HG03196 (cell line): ENCODE measurements around the gene PBX1.
"Not testable (repeated sequence)": the region's sequence is repeated elsewhere in the genome, so short reads cannot be mapped to it uniquely, and the experiment has no call there.

Source experiments
- ATAC-seq: cut with Tn5 transposase; IDR thresholded peaks from one replicate; pipeline ENCODE4 v1.9.1; 2021; ENCODE audit not compliant: unreplicated experiment

The PBX1 gene

GRCh38 chr1:164558461-164559341 lies at the start of gene PBX1:
Gene PBX1 (plus strand): TSS chr1:164559184.
- ATAC-seq: peak; percentile 100

DNA sequence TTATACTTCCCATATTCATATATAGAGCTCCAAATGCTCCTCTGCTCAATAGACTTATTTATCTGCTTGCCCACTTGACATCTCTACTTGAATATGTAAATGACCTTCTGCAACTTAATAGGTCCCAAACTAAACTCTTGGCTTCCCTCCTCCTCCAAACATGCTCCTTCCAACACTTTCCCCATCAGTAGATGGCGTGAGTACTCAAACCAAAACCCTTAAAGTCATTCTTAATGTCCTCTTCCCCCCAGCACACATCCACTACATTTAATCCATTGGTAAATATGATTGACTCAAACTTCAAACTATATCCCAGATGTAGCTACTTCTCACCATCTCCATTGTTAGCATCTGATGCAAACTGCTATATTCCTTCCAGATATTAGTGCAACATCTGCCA lies 48.5 kb upstream of the PBX1 start:
- ATAC-seq: no peak

DNA sequence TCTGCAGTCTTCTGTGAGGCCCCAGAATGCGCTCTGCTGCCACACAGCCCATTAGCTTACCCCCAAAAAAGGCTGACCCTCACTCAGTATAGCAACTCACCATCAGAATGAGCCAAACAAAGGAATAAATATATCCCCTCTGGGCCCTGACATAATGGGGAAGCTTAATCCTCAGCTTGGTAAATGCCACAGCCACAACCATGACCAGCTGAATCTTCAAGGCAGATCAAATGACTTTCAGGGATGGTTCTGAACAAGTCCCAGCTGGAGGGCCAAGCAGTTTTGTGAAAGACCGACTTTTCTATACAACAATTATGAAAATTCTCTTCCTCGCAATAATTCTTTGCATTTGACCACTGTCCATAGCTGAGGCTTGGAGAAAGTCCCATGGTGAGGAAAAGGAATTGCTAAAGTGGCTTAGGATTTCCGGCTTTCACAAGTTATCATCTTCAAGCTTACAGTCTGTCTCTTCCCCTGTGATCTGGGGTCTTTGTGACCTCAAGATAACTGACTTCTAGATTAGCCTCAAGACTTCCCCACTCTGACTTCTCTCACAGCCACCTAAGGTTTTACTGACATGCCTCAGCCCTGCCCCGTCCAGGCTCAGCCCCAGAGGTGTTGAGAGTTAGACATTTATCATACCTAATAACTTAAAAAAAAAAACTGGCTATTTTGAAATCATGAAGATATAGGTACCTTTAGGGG lies 47.8 kb upstream of the PBX1 start:
- no peak for ATAC-seq

DNA sequence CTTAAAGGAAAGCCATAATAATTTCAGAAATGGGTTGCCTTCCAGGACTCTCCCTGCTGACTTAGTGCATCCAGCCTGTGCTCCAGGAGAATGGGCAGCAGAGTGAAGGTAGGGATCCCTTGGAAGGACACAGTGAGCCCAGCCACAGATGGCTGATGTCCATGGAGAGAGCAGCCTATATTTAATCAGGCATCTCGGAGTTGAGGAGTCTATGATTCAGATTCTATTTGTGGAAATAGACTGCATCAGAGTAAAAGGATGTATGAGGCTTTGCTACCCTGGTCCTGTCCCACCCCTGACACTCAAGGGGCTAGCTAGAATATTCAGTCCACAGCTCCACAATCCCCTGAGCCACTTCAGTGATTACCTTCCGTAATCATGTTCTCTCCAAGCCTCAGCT lies 43.8 kb upstream of the PBX1 start:
- ATAC-seq: no peak

- no peak for ATAC-seq
These were observed 43.2 kb upstream of the PBX1 start for GRCh38 chr1:164515711-164516331.

GRCh38 chr1:164516591-164516990 lies 42.4 kb upstream of the PBX1 start:
- ATAC-seq: no peak

DNA sequence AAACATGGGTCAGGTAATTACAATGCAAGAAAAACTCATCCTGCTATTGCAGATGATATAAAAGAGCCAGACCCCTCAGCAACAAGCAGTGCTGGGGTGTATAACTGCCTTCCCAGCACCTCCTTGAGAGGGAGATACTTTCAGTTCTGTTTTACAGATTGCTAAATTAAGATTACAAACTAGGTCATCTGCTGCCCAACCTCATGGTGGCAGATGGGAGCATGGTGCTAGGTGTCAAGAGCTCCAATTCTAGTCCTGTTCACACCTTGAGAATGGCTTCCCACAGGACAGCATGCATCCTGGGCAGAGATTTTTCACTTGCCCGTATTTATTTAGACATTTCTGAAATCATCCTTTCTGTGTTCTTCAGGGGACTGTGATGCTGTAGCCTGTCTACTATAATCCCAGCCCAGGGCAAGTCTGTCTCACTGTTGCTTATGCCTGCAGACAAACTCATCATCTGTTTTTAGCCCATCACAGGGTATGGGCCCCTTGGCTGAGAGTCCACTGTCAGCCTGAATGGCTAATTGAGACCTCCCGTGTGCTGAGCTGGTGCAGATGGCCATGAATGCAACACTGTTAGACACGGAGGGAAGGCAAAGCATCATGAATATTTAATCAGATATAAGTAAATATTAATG lies 40.2 kb upstream of the PBX1 start:
- ATAC-seq: no peak

DNA sequence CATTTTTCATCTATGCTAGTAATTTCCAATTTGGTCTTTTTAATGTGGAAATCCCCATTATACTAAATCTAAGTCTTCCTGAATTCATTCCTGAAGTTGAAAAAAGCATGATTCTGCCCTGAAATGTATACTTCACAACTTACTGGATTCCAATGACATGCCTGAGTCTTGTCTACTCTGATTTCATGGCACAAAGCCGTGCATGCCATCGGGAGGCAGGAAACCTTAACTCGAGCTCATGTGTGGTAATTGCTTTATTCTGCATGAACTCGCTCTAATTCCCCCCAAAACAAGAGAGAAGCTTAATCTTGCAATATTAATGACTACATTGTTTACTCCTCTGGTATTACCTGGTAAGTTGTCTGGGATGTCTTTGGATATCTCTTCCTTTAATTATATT lies 39.6 kb upstream of the PBX1 start:
- no peak for ATAC-seq

DNA sequence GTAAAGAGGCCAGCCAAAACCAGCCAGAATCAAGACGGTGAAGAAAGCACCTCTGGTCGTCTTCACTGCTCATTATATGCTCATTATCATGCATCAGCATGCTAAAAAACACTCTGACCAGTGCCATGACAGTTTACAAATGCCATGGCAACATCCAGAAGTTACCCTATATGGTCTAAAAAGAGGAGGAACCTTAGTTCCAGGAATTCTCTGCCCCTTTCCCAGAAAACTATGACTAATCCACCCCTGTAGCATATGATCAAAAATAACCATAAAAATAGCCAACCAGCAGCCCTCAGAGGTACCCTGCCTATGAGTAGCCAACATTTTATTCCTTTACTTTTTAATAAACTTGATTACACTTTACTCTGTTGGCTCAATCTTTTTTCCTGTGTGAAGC lies 34.2 kb upstream of the PBX1 start:
- no peak for ATAC-seq

DNA sequence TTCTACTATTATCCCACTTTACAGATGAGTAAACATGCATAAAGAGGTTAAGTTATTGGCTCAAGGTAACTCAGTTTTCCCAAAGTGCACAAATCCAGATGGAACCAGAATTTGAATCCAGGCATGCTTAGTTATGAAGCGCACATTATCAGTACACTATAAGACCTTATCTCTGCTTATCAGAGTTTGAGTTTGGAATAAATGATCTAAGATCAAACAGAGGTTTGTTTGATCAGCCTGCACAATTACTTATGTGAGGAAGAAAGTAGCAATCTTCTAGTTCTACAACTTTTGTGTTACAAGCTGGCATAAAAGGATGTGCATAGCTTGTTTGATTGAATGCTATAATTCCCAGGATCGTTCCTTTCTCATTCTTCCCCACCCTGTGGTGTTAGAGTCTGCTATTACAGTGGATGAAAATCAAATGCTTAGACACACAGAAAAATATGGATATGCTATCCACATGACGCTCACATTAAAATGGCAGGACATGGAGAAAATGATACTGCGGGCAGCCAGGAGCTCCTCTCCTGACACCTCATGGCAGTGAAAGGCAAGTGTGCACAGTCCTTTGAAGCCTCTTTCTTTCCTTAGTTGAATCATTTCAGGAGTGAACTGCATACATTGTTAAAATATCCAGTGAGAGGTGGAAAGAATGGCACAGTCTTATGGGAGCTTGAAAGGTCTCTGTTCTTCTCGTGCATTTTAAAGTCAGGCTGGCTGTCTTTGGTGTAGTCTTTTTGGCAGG lies 23.9 kb upstream of the PBX1 start:
- no peak for ATAC-seq

DNA sequence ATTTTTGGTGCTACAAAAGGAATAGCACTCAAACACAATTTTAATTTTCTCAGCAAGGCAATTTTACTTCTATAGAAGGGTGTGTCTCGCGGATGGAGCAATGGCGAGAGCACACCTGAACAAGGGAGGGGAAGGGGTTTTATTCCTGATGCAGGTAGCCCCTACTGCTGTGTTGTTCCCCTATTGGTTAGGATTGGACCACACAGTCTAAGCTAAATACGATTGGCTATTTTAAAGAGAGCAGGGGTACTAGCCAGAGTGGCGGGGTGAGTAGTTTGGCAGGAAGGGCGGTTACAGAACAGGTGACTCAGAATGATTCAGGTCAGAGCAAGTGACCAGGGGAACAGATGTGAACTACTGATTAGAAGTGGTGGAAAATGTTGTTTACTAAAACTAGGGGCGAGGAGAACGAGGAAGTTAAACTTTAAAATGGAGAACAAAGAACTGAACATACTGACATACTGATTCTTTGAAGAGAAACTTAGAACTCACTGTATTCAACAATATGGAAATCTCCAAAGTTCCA lies 6.5 kb upstream of the PBX1 start:
- not testable (repeated sequence) for ATAC-seq

DNA sequence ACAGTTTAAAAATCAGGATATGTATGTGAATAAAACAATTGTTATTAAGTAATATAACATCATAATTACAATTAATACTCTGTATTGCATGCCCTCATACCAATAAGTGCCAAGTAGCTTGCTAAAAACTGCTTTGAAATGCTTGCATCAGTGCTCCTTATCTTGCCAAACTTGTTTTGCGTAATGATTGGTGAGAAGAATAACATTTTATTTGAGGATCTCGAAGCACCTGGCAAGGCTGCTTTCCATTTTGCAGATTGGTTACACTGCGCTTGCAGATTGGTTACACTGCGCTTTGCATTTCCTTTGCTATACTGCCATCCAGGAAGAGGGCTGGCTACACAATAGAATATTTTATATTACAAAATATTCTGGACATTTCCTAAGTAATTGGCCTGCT lies 1.7 kb upstream of the PBX1 start:
- ATAC-seq: no peak

GRCh38 chr1:164559342-164560051 lies 513 bp downstream of the PBX1 start:
- no peak for ATAC-seq

GRCh38 chr1:164560121-164560541 lies 1.1 kb downstream of the PBX1 start:
- no peak for ATAC-seq

DNA sequence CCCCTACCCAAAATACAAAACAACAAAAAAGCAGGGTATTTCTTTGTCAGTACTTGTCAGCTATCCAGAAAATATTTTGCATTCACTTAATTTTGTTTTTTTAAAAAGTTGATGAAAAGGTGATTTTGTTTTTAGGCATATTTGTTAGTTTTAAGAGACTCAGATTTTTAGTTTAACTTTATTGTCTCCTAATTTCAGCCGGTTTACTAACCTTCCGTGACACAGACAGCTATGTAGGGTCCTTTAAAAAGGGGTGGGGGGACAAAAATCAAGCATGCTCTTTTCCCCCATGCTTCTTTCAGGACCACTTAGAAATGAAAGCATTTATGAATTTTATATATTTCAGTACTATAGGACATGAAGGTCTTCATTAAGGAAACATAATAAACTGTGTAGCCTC lies 1.6 kb downstream of the PBX1 start:
- ATAC-seq: no peak

DNA sequence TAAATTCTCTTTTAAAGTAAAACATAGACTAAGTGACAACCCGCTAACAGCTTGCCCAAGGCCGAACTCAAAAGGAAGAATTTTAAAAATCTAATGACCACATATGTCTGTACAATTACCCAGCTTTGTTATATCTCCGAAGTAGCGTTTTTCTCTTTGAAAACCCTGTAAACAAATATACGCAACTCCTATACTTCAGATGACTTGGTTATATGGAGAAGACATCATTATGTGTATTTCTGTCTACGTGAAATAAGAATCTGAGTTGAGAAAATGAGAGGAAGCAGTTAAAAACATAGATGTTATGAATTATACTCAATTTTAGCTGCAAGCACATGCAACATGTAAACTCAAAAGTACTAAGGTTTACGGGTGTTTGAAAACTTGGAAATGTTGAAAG lies 2.0 kb downstream of the PBX1 start:
- no peak for ATAC-seq

DNA sequence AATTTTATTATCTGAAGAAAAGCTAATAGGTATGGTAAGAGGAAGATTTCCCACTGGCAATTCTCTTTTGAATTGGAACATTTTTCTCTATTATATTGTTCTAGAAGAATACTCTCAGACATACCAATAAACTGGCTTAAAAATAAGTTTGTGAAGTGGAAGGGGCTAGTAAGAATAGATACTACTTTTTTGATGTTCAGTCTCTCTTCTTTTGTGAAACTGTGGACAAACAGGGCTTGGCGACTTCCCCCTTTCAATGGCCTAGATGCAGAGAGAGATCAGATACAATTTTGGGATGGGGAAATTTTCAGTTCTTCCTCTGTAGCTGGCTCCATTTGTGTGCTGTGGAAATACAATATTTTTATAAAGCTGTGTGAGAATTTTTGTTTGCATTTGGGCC lies 2.5 kb downstream of the PBX1 start:
- no peak for ATAC-seq

GRCh38 chr1:164562061-164562460 lies 3.1 kb downstream of the PBX1 start:
- no peak for ATAC-seq

DNA sequence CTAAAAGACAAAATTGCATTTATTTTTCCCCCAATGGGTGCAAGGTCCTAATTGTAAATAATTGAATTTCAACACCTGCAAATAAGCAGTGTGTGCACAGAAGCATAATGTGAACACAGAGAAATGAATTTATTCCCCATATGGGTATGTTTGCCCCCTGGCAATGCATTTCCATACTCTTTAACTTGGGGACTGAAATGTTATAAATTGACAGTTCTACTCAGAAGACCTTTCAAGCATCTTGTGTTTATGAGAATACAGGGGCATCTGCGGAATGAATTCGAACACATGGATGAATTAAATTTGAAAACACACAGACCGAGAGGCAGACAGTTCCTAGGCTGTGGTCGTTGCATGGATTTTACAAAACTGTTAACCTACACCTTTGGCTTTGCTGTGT lies 3.5 kb downstream of the PBX1 start:
- ATAC-seq: no peak

DNA sequence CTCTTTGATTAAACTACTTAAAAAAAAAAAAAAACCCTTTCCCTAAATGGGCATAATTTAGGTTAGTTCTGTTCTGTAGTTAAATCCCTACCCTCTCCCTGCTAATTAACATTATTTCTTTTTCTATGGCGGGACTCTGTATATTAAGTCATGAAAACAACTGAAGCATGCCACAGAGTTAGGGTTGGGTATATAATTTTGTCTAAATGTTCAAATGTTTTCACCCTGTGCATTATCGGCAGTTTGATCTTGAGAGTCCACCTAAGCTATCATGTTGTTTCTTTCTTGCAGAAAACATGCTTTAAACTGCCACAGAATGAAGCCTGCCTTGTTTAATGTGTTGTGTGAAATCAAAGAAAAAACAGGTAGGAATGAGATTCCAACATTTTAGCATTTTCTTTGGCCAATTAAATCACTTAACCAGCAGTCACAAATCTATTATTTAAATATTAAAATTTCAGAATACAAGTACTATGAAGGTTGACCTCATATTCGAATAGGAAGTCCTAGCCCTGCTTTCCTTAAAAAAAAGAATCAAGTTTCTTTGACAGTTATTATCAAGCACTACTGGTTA lies 4.0 kb downstream of the PBX1 start:
- ATAC-seq: no peak
